HEK293 (cell line): Measurements from ENCODE around the gene LCN10.

Experiments
- ATF2 ChIP-seq: fragments of 450-650 bp; formaldehyde crosslinking; IDR thresholded peaks from 2 replicates; pipeline ENCODE4 v1.5.1; 2016; ENCODE audit warnings: missing biosample characterization, missing genetic modification characterization, low read depth
- PRDM4 ChIP-seq: fragments of 450-650 bp; formaldehyde crosslinking; IDR thresholded peaks from 2 replicates; pipeline ENCODE4 v1.5.1; 2017; ENCODE audit warnings: missing biosample characterization, missing genetic modification characterization
- TRIM28 ChIP-seq: IDR thresholded peaks from 2 replicates; pipeline ENCODE4 v1.6.1; 2011; ENCODE audit warnings: low read length, control low read depth, borderline replicate concordance
- YY1 ChIP-seq: fragments of 450-650 bp; formaldehyde crosslinking; IDR thresholded peaks from 2 replicates; pipeline ENCODE4 v1.5.1; 2018; ENCODE audit warnings: missing biosample characterization, missing genetic modification characterization
- ZNF2 ChIP-seq: fragments of 450-650 bp; formaldehyde crosslinking; IDR thresholded peaks from 2 replicates; pipeline ENCODE4 v1.5.1; 2016; ENCODE audit warnings: missing biosample characterization, missing genetic modification characterization
- ZNF239 ChIP-seq: fragments of 450-650 bp; formaldehyde crosslinking; IDR thresholded peaks from 2 replicates; pipeline ENCODE4 v1.5.1; 2016; ENCODE audit warnings: missing biosample characterization, missing genetic modification characterization
- ZNF335 ChIP-seq: fragments of 450-650 bp; formaldehyde crosslinking; conservative IDR thresholded peaks from 2 replicates; pipeline ENCODE4 v1.5.1; 2016; ENCODE audit warnings: missing biosample characterization, missing genetic modification characterization
- ZNF664 ChIP-seq: fragments of 450-650 bp; formaldehyde crosslinking; IDR thresholded peaks from 2 replicates; pipeline ENCODE4 v1.5.1; 2016; ENCODE audit warnings: missing biosample characterization, missing genetic modification characterization
- ZNF76 ChIP-seq: fragments of 450-650 bp; formaldehyde crosslinking; IDR thresholded peaks from 2 replicates; pipeline ENCODE4; 2016; ENCODE audit warnings: low read depth, missing biosample characterization, missing genetic modification characterization, borderline replicate concordance
- ZNF785 ChIP-seq: fragments of 450-650 bp; formaldehyde crosslinking; IDR thresholded peaks from 2 replicates; pipeline ENCODE4 v1.5.1; 2016; ENCODE audit warnings: missing biosample characterization, missing genetic modification characterization
- TF ChIP-seq, protein P1 (sequence below): fragments of 450-650 bp; formaldehyde crosslinking; IDR thresholded peaks from 2 replicates; pipeline ENCODE4 v1.5.1; 2016; ENCODE audit warnings: missing biosample characterization, missing genetic modification characterization
- TF ChIP-seq, protein P2 (sequence below): fragments of 450-650 bp; formaldehyde crosslinking; IDR thresholded peaks from 2 replicates; pipeline ENCODE4 v1.5.1; 2016; ENCODE audit warnings: missing biosample characterization, missing genetic modification characterization
- TF ChIP-seq, protein P3 (sequence below): IDR thresholded peaks from 2 replicates; pipeline ENCODE4 v1.6.1; 2011; ENCODE audit warnings: mild to moderate bottlenecking, low read depth, low read length, borderline replicate concordance
- TF ChIP-seq, protein P4 (sequence below): fragments of 450-650 bp; formaldehyde crosslinking; IDR thresholded peaks from 2 replicates; pipeline ENCODE4 v1.5.1; 2017; ENCODE audit warnings: missing biosample characterization, mild to moderate bottlenecking, missing genetic modification characterization, moderate library complexity

GRCh38 chr9:136689108-136689460 is 53.7 kb downstream of the LCN10 start:
- TF ChIP-seq PRDM4 (tag by site-specific recombination) = no peak
- TF ChIP-seq ZNF335 (tag by site-specific recombination) = no peak
- no peak for TF ChIP-seq ZNF239 (tag by site-specific recombination)
- TF ChIP-seq ZNF2 (tag by site-specific recombination) = no peak
- TF ChIP-seq TRIM28 = no peak
- TF ChIP-seq ZNF785 (tag by site-specific recombination) = no peak
- TF ChIP-seq, protein P1, sequence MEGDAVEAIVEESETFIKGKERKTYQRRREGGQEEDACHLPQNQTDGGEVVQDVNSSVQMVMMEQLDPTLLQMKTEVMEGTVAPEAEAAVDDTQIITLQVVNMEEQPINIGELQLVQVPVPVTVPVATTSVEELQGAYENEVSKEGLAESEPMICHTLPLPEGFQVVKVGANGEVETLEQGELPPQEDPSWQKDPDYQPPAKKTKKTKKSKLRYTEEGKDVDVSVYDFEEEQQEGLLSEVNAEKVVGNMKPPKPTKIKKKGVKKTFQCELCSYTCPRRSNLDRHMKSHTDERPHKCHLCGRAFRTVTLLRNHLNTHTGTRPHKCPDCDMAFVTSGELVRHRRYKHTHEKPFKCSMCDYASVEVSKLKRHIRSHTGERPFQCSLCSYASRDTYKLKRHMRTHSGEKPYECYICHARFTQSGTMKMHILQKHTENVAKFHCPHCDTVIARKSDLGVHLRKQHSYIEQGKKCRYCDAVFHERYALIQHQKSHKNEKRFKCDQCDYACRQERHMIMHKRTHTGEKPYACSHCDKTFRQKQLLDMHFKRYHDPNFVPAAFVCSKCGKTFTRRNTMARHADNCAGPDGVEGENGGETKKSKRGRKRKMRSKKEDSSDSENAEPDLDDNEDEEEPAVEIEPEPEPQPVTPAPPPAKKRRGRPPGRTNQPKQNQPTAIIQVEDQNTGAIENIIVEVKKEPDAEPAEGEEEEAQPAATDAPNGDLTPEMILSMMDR (tag by site-specific recombination) = no peak
- no peak for TF ChIP-seq YY1 (tag by site-specific recombination)
- TF ChIP-seq, protein P2, sequence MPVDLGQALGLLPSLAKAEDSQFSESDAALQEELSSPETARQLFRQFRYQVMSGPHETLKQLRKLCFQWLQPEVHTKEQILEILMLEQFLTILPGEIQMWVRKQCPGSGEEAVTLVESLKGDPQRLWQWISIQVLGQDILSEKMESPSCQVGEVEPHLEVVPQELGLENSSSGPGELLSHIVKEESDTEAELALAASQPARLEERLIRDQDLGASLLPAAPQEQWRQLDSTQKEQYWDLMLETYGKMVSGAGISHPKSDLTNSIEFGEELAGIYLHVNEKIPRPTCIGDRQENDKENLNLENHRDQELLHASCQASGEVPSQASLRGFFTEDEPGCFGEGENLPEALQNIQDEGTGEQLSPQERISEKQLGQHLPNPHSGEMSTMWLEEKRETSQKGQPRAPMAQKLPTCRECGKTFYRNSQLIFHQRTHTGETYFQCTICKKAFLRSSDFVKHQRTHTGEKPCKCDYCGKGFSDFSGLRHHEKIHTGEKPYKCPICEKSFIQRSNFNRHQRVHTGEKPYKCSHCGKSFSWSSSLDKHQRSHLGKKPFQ (tag by site-specific recombination) = no peak
- no peak for TF ChIP-seq ATF2
- TF ChIP-seq, protein P3, sequence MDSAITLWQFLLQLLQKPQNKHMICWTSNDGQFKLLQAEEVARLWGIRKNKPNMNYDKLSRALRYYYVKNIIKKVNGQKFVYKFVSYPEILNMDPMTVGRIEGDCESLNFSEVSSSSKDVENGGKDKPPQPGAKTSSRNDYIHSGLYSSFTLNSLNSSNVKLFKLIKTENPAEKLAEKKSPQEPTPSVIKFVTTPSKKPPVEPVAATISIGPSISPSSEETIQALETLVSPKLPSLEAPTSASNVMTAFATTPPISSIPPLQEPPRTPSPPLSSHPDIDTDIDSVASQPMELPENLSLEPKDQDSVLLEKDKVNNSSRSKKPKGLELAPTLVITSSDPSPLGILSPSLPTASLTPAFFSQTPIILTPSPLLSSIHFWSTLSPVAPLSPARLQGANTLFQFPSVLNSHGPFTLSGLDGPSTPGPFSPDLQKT = no peak
- TF ChIP-seq, protein P4, sequence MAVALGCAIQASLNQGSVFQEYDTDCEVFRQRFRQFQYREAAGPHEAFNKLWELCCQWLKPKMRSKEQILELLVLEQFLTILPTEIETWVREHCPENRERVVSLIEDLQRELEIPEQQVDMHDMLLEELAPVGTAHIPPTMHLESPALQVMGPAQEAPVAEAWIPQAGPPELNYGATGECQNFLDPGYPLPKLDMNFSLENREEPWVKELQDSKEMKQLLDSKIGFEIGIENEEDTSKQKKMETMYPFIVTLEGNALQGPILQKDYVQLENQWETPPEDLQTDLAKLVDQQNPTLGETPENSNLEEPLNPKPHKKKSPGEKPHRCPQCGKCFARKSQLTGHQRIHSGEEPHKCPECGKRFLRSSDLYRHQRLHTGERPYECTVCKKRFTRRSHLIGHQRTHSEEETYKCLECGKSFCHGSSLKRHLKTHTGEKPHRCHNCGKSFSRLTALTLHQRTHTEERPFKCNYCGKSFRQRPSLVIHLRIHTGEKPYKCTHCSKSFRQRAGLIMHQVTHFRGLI = no peak
- no peak for TF ChIP-seq ZNF76
- peak; percentile 97 for TF ChIP-seq ZNF664 (tag by site-specific recombination)
